ENCODE data around the gene PRKCH. TPM values are rescaled to one million over a fixed set of nuclear protein-coding genes. Genes with fewer than 3 reads are reported as not detected.
A peak's percentile ranks its signal among the peaks of the same experiment; 100 is the strongest.

PRKCH gene
- polyA plus RNA-seq, 2 of the 4 experiments (the other 2 are of a cell fraction), result 10.0 to 10.2 TPM

DNA sequence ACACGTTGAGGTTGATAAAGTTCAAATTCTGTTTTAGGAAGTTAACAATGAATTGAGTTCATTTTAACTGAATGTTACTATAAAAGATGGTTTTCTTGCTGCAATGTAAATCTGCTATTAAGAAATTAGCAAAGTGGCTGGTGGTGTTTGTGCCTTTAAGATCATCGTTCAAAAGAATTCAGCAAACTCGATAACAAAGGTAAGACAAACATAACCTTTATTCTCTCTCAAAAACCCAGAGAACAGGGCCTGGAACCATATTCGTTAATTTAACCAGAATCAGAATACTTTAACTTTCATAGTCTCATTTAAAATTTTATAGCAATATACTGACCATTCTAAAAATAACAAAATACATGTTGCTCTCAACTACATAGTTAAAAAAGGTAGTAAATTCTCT, 43.6 kb upstream of the PRKCH start (continued):
- TF ChIP-seq, protein P1, sequence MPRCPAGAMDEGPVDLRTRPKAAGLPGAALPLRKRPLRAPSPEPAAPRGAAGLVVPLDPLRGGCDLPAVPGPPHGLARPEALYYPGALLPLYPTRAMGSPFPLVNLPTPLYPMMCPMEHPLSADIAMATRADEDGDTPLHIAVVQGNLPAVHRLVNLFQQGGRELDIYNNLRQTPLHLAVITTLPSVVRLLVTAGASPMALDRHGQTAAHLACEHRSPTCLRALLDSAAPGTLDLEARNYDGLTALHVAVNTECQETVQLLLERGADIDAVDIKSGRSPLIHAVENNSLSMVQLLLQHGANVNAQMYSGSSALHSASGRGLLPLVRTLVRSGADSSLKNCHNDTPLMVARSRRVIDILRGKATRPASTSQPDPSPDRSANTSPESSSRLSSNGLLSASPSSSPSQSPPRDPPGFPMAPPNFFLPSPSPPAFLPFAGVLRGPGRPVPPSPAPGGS (IDR thresholded peaks at IDR 0.05), result no peak
- TF ChIP-seq, protein P2, sequence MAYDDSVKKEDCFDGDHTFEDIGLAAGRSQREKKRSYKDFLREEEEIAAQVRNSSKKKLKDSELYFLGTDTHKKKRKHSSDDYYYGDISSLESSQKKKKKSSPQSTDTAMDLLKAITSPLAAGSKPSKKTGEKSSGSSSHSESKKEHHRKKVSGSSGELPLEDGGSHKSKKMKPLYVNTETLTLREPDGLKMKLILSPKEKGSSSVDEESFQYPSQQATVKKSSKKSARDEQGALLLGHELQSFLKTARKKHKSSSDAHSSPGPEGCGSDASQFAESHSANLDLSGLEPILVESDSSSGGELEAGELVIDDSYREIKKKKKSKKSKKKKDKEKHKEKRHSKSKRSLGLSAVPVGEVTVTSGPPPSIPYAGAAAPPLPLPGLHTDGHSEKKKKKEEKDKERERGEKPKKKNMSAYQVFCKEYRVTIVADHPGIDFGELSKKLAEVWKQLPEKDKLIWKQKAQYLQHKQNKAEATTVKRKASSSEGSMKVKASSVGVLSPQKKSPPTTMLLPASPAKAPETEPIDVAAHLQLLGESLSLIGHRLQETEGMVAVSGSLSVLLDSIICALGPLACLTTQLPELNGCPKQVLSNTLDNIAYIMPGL (CRISPR knock-in tag; IDR thresholded peaks at IDR 0.05; ENCODE audit: borderline replicate concordance), result no peak
- TF ChIP-seq, protein P3, sequence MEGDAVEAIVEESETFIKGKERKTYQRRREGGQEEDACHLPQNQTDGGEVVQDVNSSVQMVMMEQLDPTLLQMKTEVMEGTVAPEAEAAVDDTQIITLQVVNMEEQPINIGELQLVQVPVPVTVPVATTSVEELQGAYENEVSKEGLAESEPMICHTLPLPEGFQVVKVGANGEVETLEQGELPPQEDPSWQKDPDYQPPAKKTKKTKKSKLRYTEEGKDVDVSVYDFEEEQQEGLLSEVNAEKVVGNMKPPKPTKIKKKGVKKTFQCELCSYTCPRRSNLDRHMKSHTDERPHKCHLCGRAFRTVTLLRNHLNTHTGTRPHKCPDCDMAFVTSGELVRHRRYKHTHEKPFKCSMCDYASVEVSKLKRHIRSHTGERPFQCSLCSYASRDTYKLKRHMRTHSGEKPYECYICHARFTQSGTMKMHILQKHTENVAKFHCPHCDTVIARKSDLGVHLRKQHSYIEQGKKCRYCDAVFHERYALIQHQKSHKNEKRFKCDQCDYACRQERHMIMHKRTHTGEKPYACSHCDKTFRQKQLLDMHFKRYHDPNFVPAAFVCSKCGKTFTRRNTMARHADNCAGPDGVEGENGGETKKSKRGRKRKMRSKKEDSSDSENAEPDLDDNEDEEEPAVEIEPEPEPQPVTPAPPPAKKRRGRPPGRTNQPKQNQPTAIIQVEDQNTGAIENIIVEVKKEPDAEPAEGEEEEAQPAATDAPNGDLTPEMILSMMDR (IDR thresholded peaks at IDR 0.05), result no peak
- TF ChIP-seq FOSL2 (IDR thresholded peaks at IDR 0.05) (no peak), FOSL2 (CRISPR knock-in tag; IDR thresholded peaks at IDR 0.05) (no peak)

DNA sequence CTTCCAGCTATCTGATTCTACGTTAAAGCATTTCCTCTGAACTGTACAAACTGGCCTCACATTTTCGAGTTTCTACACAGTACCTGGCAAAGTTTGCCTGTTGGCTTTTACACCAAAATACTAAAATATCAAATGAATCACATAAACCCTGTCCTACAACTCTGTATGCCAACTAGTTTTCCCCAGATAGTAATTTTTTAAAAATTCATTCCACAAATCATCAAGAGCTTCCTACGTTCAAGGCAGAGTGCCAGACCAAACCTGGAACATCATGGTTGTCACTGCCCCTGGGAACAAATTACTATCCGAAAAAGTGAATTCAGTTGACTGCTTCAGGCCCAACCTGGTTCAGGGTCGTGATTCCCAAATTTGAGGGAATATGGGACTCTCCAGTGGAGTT, 42.3 kb upstream of the PRKCH start:
- H3K9me3 ChIP-seq, result no peaks in the 10 kb centered on the region
- FAIRE-seq, result no peak
- no peak overlapping the region for H3K4me2 ChIP-seq
- ChIA-PET POLR2A (no interaction called here), CTCF (interaction anchor here (0.6 to 9.7 kb wide), 3 partner anchors 11 to 26 kb away, joined by 3 to 97 read pairs (median 3); no protein-coding TSS in a partner anchor)
- 83% methylated on average over 5 of the region's 5 CpGs for WGBS (ENCODE audit: missing lambda C conversion rate)
- TF ChIP-seq MAZ (IDR thresholded peaks at IDR 0.05; ENCODE audit: borderline replicate concordance, low read depth, low read length), result no peak
- TF ChIP-seq ZSCAN20 (CRISPR knock-in tag; IDR thresholded peaks at IDR 0.05), result no peak
- TF ChIP-seq, protein P4, sequence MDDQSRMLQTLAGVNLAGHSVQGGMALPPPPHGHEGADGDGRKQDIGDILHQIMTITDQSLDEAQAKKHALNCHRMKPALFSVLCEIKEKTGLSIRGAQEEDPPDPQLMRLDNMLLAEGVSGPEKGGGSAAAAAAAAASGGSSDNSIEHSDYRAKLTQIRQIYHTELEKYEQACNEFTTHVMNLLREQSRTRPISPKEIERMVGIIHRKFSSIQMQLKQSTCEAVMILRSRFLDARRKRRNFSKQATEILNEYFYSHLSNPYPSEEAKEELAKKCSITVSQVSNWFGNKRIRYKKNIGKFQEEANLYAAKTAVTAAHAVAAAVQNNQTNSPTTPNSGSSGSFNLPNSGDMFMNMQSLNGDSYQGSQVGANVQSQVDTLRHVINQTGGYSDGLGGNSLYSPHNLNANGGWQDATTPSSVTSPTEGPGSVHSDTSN (IDR thresholded peaks at IDR 0.05), result no peak
- no peak overlapping the region for H3K27ac ChIP-seq
- H3K4me1 ChIP-seq, result no peaks in the 10 kb centered on the region
- no peak for DNase-seq (ENCODE audit: low read depth in 1 of 2, low spot score in 1 of 2)
- ATAC-seq, result no peak
- H3K4me3 ChIP-seq, result no peak overlapping the region

DNA sequence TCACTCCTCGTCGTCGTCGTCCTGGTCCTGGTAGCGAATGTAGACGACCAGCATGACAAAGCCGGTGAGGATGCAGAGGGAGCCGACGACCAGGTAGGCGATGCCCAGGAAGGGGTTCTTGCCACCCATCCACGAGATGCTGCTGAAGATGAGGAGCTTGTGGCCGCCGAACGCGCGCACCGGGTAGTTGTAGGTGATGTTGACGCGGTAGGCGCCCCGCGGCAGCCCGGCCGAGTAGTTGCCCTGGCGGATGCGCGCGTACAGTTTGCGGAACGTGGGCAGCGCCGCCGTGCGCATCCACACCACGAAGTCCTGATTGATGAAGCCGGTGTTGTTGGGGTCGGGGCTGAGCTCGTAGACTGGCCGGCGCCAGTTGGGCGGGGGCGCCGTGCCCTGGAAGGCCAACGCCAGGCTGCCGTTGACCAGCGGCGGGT, 41.3 kb upstream of the PRKCH start:
- H3K4me2 ChIP-seq, result peak overlapping the region; percentile 86
- 39% methylated on average over 38 of the region's 47 CpGs for WGBS (ENCODE audit: missing lambda C conversion rate)
- ChIA-PET POLR2A (no interaction called here), CTCF (interaction anchor here (0.5 to 9.7 kb wide), 18 partner anchors 9 to 846 kb away, joined by 3 to 97 read pairs (median 4); no protein-coding TSS in a partner anchor)
- H3K27ac ChIP-seq, result peak overlapping the region; percentile 75 to 86; a peak in 5 of 6 replicates
- FAIRE-seq (no peak), DNase-seq (ENCODE audit: low read depth in 1 of 2, low spot score in 1 of 2) (no peak), ATAC-seq (peak in 1 of 2 experiments; percentile 3; a peak in 1 of 6 replicates)
- peak overlapping the region; percentile 53 for H3K4me3 ChIP-seq
- peaks cover 5% of the 10 kb centered on the region for H3K4me1 ChIP-seq
- no peaks in the 10 kb centered on the region for H3K9me3 ChIP-seq
- TF ChIP-seq RAD21 (conservative IDR thresholded peaks at IDR 0.05 in 1 of 2, IDR thresholded peaks at IDR 0.05 in 1 of 2) (no peak), PHF8 (IDR thresholded peaks at IDR 0.05; ENCODE audit: borderline replicate concordance, low read depth) (no peak), POLR2A (IDR thresholded peaks at IDR 0.05; ENCODE audit: low read length) (no peak), FOSL2 (IDR thresholded peaks at IDR 0.05) (no peak), FOSL2 (CRISPR knock-in tag; IDR thresholded peaks at IDR 0.05) (no peak), ZFP36 (IDR thresholded peaks at IDR 0.05; ENCODE audit: borderline replicate concordance, partially characterized antibody) (no peak), RFX5 (IDR thresholded peaks at IDR 0.05) (no peak), KDM5A (IDR thresholded peaks at IDR 0.05) (no peak), MAZ (IDR thresholded peaks at IDR 0.05; ENCODE audit: borderline replicate concordance, low read depth, low read length) (no peak), FOSB (CRISPR knock-in tag; IDR thresholded peaks at IDR 0.05) (no peak), RNF2 (IDR thresholded peaks at IDR 0.05; ENCODE audit: borderline replicate concordance, low read depth) (no peak), SREBF2 (IDR thresholded peaks at IDR 0.05) (no peak), MAFK (IDR thresholded peaks at IDR 0.05; ENCODE audit: partially characterized antibody) (no peak), HEYL (CRISPR knock-in tag; IDR thresholded peaks at IDR 0.05) (no peak), HOXA7 (CRISPR knock-in tag; IDR thresholded peaks at IDR 0.05) (no peak)
- TF ChIP-seq, protein P5, sequence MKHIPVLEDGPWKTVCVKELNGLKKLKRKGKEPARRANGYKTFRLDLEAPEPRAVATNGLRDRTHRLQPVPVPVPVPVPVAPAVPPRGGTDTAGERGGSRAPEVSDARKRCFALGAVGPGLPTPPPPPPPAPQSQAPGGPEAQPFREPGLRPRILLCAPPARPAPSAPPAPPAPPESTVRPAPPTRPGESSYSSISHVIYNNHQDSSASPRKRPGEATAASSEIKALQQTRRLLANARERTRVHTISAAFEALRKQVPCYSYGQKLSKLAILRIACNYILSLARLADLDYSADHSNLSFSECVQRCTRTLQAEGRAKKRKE (CRISPR knock-in tag; IDR thresholded peaks at IDR 0.05; ENCODE audit: low read depth), result no peak
- TF ChIP-seq, protein P6, sequence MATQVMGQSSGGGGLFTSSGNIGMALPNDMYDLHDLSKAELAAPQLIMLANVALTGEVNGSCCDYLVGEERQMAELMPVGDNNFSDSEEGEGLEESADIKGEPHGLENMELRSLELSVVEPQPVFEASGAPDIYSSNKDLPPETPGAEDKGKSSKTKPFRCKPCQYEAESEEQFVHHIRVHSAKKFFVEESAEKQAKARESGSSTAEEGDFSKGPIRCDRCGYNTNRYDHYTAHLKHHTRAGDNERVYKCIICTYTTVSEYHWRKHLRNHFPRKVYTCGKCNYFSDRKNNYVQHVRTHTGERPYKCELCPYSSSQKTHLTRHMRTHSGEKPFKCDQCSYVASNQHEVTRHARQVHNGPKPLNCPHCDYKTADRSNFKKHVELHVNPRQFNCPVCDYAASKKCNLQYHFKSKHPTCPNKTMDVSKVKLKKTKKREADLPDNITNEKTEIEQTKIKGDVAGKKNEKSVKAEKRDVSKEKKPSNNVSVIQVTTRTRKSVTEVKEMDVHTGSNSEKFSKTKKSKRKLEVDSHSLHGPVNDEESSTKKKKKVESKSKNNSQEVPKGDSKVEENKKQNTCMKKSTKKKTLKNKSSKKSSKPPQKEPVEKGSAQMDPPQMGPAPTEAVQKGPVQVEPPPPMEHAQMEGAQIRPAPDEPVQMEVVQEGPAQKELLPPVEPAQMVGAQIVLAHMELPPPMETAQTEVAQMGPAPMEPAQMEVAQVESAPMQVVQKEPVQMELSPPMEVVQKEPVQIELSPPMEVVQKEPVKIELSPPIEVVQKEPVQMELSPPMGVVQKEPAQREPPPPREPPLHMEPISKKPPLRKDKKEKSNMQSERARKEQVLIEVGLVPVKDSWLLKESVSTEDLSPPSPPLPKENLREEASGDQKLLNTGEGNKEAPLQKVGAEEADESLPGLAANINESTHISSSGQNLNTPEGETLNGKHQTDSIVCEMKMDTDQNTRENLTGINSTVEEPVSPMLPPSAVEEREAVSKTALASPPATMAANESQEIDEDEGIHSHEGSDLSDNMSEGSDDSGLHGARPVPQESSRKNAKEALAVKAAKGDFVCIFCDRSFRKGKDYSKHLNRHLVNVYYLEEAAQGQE (IDR thresholded peaks at IDR 0.05), result no peak
- TF ChIP-seq, protein P7, sequence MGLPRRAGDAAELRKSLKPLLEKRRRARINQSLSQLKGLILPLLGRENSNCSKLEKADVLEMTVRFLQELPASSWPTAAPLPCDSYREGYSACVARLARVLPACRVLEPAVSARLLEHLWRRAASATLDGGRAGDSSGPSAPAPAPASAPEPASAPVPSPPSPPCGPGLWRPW (IDR thresholded peaks at IDR 0.05), result no peak

Measured in A549 (cell line).